LNCAP (cell line): Measurements from ENCODE around the gene AMHR2.
A peak's percentile ranks its signal among the peaks of the same experiment; 100 is the strongest.

ENCODE experiments used
- CTCF ChIP-seq: fragments of 450-650 bp; IDR thresholded peaks from 2 replicates; pipeline ENCODE4 v1.5.1; 2017; ENCODE audit warnings: mild to moderate bottlenecking

AMHR2 gene

GRCh38 chr12:53467880-53468279 lies 44.2 kb downstream of the AMHR2 start:
- no peak for TF ChIP-seq CTCF

DNA sequence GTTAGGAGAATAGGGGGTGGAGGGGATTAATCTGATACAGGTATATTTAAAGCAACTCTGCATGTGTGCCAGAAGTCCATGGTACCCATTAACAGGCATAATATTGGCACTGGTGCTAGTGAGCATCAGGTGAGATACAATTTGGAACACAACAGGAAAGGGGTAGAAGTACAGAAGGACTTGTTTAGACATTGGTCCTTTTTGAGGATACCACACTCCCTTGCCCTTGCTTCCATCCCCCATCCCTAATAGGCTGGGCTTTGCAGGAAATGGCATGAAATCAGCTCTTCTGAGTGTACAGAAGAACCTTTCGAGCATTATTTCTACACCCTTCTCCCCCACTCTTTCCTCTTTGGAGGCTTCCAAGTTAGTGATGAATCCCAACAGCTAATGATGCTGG lies 44.6 kb downstream of the AMHR2 start:
- TF ChIP-seq CTCF = no peak

- TF ChIP-seq CTCF = no peak
These were observed 48.5 kb downstream of the AMHR2 start for GRCh38 chr12:53472056-53472582.

- no peak for TF ChIP-seq CTCF
These were observed 50.4 kb downstream of the AMHR2 start for GRCh38 chr12:53474077-53474476.

DNA sequence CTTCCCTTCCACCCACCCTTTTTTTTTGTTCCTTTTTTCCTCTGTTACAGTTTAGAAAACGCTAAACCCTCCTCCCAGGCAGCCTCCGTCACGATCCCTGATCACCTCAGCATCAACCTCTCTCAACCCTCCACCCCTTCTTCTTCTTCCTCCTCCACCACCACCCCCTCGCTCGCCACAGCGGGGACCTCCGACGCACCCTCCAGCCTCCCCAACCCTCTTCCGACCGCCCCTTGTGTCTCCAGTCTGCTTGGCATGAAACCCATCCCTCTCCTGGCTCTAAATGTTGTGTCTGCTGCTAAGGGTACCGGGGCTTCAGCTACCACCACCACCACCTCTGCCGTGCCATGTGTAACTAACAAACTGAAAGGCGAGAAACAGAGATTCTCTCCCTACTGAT lies 51.2 kb downstream of the AMHR2 start:
- TF ChIP-seq CTCF = no peak

DNA sequence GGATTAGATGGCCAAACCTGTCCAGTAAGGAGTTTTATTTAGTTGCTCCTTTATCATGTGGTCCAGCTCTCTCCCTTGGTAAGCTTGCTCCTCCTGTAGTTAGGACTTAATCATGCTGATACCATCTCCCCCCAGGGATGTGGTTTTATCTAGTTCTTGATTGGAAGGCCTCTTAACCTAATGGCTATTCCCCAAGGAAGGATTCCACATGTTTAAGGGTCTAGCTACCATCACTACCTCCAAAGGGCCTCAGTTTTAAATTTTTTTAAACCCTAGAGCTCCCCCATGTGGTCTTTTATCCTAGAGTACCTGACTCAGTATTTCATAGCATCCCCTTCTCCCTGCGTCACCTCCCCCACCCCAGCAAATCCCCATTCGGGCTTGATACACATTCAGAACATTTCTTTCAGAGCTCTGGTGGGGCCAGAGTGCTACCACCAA lies 53.1 kb downstream of the AMHR2 start:
- peak; percentile 40; the same call in 1 of the 2 replicates for TF ChIP-seq CTCF

DNA sequence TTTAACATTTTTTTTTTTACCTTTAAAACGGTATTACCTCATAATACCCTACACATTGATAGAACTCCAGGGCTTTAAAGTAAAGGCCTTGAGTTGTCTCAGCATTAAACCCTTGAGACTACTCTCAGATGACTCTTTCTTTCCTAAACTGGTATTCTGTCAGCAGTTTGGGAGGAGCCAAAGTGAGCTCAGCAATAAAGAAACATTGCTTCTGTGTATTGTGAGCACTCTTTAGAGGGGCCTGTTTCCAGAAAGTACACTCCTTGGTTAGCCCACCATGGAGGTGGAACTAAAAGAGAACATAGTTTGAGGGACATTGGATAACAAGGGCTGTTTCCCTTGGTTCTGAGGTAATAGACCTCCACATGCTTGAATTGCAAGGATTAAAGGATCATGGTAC lies 55.2 kb downstream of the AMHR2 start:
- TF ChIP-seq CTCF = no peak

DNA sequence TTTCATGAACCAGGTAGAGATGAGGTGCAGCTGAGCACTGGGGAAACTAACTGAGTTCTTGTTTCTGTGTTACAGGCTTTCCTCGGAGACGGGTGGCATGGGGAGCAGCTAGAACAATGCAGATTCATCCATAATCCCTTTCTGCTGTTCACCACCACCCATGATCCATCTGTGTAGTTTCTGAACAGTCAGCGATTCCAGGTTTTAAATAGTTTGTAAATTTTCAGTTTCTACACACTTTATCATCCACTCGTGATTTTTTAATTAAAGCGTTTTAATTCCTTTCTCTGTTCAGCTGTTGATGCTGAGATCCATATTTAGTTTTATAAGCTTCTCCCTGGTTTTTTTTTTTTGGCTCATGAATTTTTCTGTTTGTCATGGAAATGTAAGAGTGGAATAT lies 55.7 kb downstream of the AMHR2 start:
- no peak for TF ChIP-seq CTCF
